ENCODE data around the gene EGFL8. TPM values are rescaled to one million over a fixed set of nuclear protein-coding genes. Genes with fewer than 3 reads are reported as not detected.
"Not testable (repeated sequence)": the region's sequence is repeated elsewhere in the genome, so short reads cannot be mapped to it uniquely, and the experiment has no call there.

Gene EGFL8
- total RNA-seq, 1 experiment from 2014 or later = 11.1 TPM

- CTCF ChIA-PET = no interaction called here
- POLR2A ChIA-PET = no interaction called here
- Histone ChIP-seq H3K27me3 (ENCODE audit: control insufficient read depth, insufficient read depth, low read length) (no peaks in the 10 kb centered on the region), H3K36me3 (ENCODE audit: control insufficient read depth, insufficient read depth, low read length) (no peaks in the 10 kb centered on the region; the same call in 1 of the 2 replicates), H3K4me3 (ENCODE audit: low read depth in 2 of 2, low read length in 2 of 2) (no peak overlapping the region), H3K4me1 (ENCODE audit: control insufficient read depth, insufficient read depth, low read length) (peaks cover 26% of the 10 kb centered on the region), H3K9me3 (ENCODE audit: control insufficient read depth, insufficient read depth, low read depth, low read length) (no peaks in the 10 kb centered on the region), H3K27ac (ENCODE audit: low read length) (no peak overlapping the region)
- ATAC-seq (no peak), DNase-seq (ENCODE audit: low read depth, low spot score) (no peak)
- TF ChIP-seq POLR2AphosphoS5 (IDR thresholded peaks at IDR 0.05; ENCODE audit: low read depth, low read length) = no peak
- TF ChIP-seq CTCF (IDR thresholded peaks at IDR 0.05) = no peak
- TF ChIP-seq TCF7L2 (IDR thresholded peaks at IDR 0.05; ENCODE audit: low read depth, low read length) = no peak
- no peak for TF ChIP-seq REST (IDR thresholded peaks at IDR 0.05; ENCODE audit: insufficient read depth in 1 of 2, low read depth in 2 of 2, low read length in 1 of 2)
- TF ChIP-seq SIN3A (IDR thresholded peaks at IDR 0.05; ENCODE audit: borderline replicate concordance, insufficient read depth, low read depth, low read length) = no peak
- no TSS peak for BruUV-seq (replicated peaks)
- in situ Hi-C loops (cut with HindIII; ENCODE audit: low pct_unique_long_range_greater_than_20kb, low sequenced_read_pairs) = no loop called here
- intact Hi-C loops (cut with micrococcal nuclease; ENCODE audit: unreplicated experiment) = no loop called here
Observed at GRCh38 chr6:32187009-32187709, 22.8 kb downstream of the EGFL8 start.

GRCh38 chr6:32187725-32188380 lies 23.5 kb downstream of the EGFL8 start:
- H3K4me3 ChIP-seq (ENCODE audit: low read depth in 2 of 2, low read length in 2 of 2); H3K9me3 ChIP-seq (ENCODE audit: control insufficient read depth, insufficient read depth, low read depth, low read length); in situ Hi-C loops (cut with HindIII; ENCODE audit: low pct_unique_long_range_greater_than_20kb, low sequenced_read_pairs); DNase-seq (ENCODE audit: low read depth, low spot score); BruUV-seq (replicated peaks); POLR2A ChIA-PET; CTCF ChIA-PET; H3K27ac ChIP-seq (ENCODE audit: low read length); H3K27me3 ChIP-seq (ENCODE audit: control insufficient read depth, insufficient read depth, low read length); intact Hi-C loops (cut with micrococcal nuclease; ENCODE audit: unreplicated experiment); ATAC-seq; H3K36me3 ChIP-seq (ENCODE audit: control insufficient read depth, insufficient read depth, low read length): not testable (repeated sequence)
- H3K4me1 ChIP-seq (ENCODE audit: control insufficient read depth, insufficient read depth, low read length) = peaks cover 32% of the 10 kb centered on the region
